ENCODE data around the gene OR10AD1. TPM values are rescaled to one million over a fixed set of nuclear protein-coding genes. Genes with fewer than 3 reads are reported as not detected.

OR10AD1 gene
- total RNA-seq, 1 donor from 2014 or later: not detected

- H3K27ac Mint-ChIP-seq (ENCODE audit: unreplicated experiment): no peak overlapping the region
- no peaks in the 10 kb centered on the region for H3K36me3 Mint-ChIP-seq (ENCODE audit: unreplicated experiment)
- TF ChIP-seq CTCF (IDR thresholded peaks at IDR 0.05): no peak
- DNase-seq (ENCODE audit: extremely low spot score, unreplicated experiment): no peak
- no peak overlapping the region for H3K4me3 Mint-ChIP-seq (ENCODE audit: unreplicated experiment)
- no peaks in the 10 kb centered on the region for H3K4me1 Mint-ChIP-seq (ENCODE audit: unreplicated experiment)
- no peaks in the 10 kb centered on the region for H3K9me3 Mint-ChIP-seq (ENCODE audit: unreplicated experiment)
- peaks cover 29% of the 10 kb centered on the region for H3K27me3 Mint-ChIP-seq (ENCODE audit: unreplicated experiment)
Measured at GRCh38 chr12:48169011-48169410, 34.1 kb downstream of the OR10AD1 start.

GRCh38 chr12:48165089-48165981, 37.8 kb downstream of the OR10AD1 start:
- no peak for DNase-seq (ENCODE audit: extremely low spot score, unreplicated experiment)
- Mint-ChIP-seq H3K36me3 (ENCODE audit: unreplicated experiment) (no peaks in the 10 kb centered on the region), H3K27me3 (ENCODE audit: unreplicated experiment) (peaks cover 50% of the 10 kb centered on the region), H3K4me1 (ENCODE audit: unreplicated experiment) (no peaks in the 10 kb centered on the region), H3K4me3 (ENCODE audit: unreplicated experiment) (no peak overlapping the region), H3K27ac (ENCODE audit: unreplicated experiment) (no peak overlapping the region), H3K9me3 (ENCODE audit: unreplicated experiment) (no peaks in the 10 kb centered on the region)
- peak; percentile 93 for TF ChIP-seq CTCF (IDR thresholded peaks at IDR 0.05)

GRCh38 chr12:48164451-48164850, 38.6 kb downstream of the OR10AD1 start:
- Mint-ChIP-seq H3K9me3 (ENCODE audit: unreplicated experiment) (no peaks in the 10 kb centered on the region), H3K27me3 (ENCODE audit: unreplicated experiment) (peaks cover 46% of the 10 kb centered on the region), H3K36me3 (ENCODE audit: unreplicated experiment) (no peaks in the 10 kb centered on the region), H3K4me3 (ENCODE audit: unreplicated experiment) (no peak overlapping the region), H3K4me1 (ENCODE audit: unreplicated experiment) (no peaks in the 10 kb centered on the region), H3K27ac (ENCODE audit: unreplicated experiment) (no peak overlapping the region)
- no peak for TF ChIP-seq CTCF (IDR thresholded peaks at IDR 0.05)
- DNase-seq (ENCODE audit: extremely low spot score, unreplicated experiment): no peak

GRCh38 chr12:48163150-48163747, 39.8 kb downstream of the OR10AD1 start:
- no peak overlapping the region for H3K27ac Mint-ChIP-seq (ENCODE audit: unreplicated experiment)
- no peaks in the 10 kb centered on the region for H3K36me3 Mint-ChIP-seq (ENCODE audit: unreplicated experiment)
- H3K4me3 Mint-ChIP-seq (ENCODE audit: unreplicated experiment): no peak overlapping the region
- H3K9me3 Mint-ChIP-seq (ENCODE audit: unreplicated experiment): no peaks in the 10 kb centered on the region
- peaks cover 46% of the 10 kb centered on the region for H3K27me3 Mint-ChIP-seq (ENCODE audit: unreplicated experiment)
- DNase-seq (ENCODE audit: extremely low spot score, unreplicated experiment): no peak
- H3K4me1 Mint-ChIP-seq (ENCODE audit: unreplicated experiment): no peaks in the 10 kb centered on the region
- no peak for TF ChIP-seq CTCF (IDR thresholded peaks at IDR 0.05)

- Mint-ChIP-seq H3K27me3 (ENCODE audit: unreplicated experiment) (peaks cover 39% of the 10 kb centered on the region), H3K36me3 (ENCODE audit: unreplicated experiment) (no peaks in the 10 kb centered on the region), H3K4me1 (ENCODE audit: unreplicated experiment) (peaks cover 16% of the 10 kb centered on the region), H3K4me3 (ENCODE audit: unreplicated experiment) (no peak overlapping the region), H3K27ac (ENCODE audit: unreplicated experiment) (no peak overlapping the region), H3K9me3 (ENCODE audit: unreplicated experiment) (no peaks in the 10 kb centered on the region)
- no peak for TF ChIP-seq CTCF (IDR thresholded peaks at IDR 0.05)
- DNase-seq (ENCODE audit: extremely low spot score, unreplicated experiment): no peak
Measured at GRCh38 chr12:48160807-48161206, 42.3 kb downstream of the OR10AD1 start.

Data from osteocyte (in vitro differentiated cells).